Trophoblast cell (in vitro differentiated cells and primary cell): Measurements from ENCODE around the gene SNED1.
A peak's percentile ranks its signal among the peaks of the same experiment; 100 is the strongest.

Experiments
- DNase-seq, 2 donors: peaks; one replicate each; pipeline ENCODE4 v3.0.0-alpha.2; 2016
- H2AFZ ChIP-seq: 2 replicates; pipeline ENCODE4 v1.6.1; 2013; ENCODE audit warnings: low read length, moderate library complexity, mild to moderate bottlenecking; ENCODE audit not compliant: insufficient read depth, poor library complexity
- H2AK5ac ChIP-seq: 2 replicates; pipeline ENCODE4 v1.6.1; 2013; ENCODE audit warnings: mild to moderate bottlenecking, low read length
- H2BK120ac ChIP-seq: 2 replicates; pipeline ENCODE4 v1.6.1; 2013; ENCODE audit warnings: low read length, mild to moderate bottlenecking, moderate library complexity; ENCODE audit not compliant: insufficient read depth, poor library complexity
- H2BK12ac ChIP-seq: 2 replicates; pipeline ENCODE4 v1.6.1; 2013; ENCODE audit warnings: mild to moderate bottlenecking, low read length, moderate library complexity
- H2BK5ac ChIP-seq: 2 replicates; pipeline ENCODE4 v1.6.1; 2013; ENCODE audit warnings: low read length, low read depth, moderate library complexity, mild to moderate bottlenecking; ENCODE audit not compliant: poor library complexity
- H3K14ac ChIP-seq: 2 replicates; pipeline ENCODE4 v1.6.1; 2013; ENCODE audit warnings: mild to moderate bottlenecking, low read length
- H3K18ac ChIP-seq: 2 replicates; pipeline ENCODE4 v1.6.1; 2013; ENCODE audit warnings: mild to moderate bottlenecking, low read length
- H3K23ac ChIP-seq: 2 replicates; pipeline ENCODE4 v1.6.1; 2013; ENCODE audit warnings: low read length
- H3K27ac ChIP-seq: 2 replicates; pipeline ENCODE4 v1.5.1; 2013; ENCODE audit warnings: low read depth, mild to moderate bottlenecking, inconsistent platforms, low read length, moderate library complexity
- H3K27me3 ChIP-seq: 2 replicates; pipeline ENCODE4 v1.6.1; 2013; ENCODE audit warnings: inconsistent platforms, mild to moderate bottlenecking, low read length, moderate library complexity; ENCODE audit not compliant: insufficient read depth
- H3K36me3 ChIP-seq, 2 experiments: 1 replicate in 1 of 2; 2 replicates in 1 of 2; pipeline ENCODE4 v1.6.1; 2013; ENCODE audit warnings: low read length in 2 of 2, mild to moderate bottlenecking in 2 of 2, moderate library complexity in 1 of 2; ENCODE audit not compliant: insufficient read depth in 2 of 2, control insufficient read depth in 1 of 2
- H3K4ac ChIP-seq: 2 replicates; pipeline ENCODE4 v1.6.1; 2013; ENCODE audit warnings: low read depth, mild to moderate bottlenecking, low read length, moderate library complexity
- H3K4me1 ChIP-seq, 2 experiments: 1 replicate in 1 of 2; 2 replicates in 1 of 2; pipeline ENCODE4 v1.6.1; 2013; ENCODE audit warnings: low read length in 2 of 2, mild to moderate bottlenecking in 2 of 2, moderate library complexity in 1 of 2; ENCODE audit not compliant: insufficient read depth in 2 of 2, control insufficient read depth in 1 of 2
- H3K4me2 ChIP-seq: 2 replicates; pipeline ENCODE4 v1.6.1; 2013; ENCODE audit warnings: inconsistent platforms, mild to moderate bottlenecking, low read length, moderate library complexity
- H3K4me3 ChIP-seq: 2 replicates; pipeline ENCODE4 v1.5.1; 2013; ENCODE audit warnings: mild to moderate bottlenecking, low read depth, low read length, inconsistent platforms
- H3K79me1 ChIP-seq: one replicate; pipeline ENCODE4 v1.6.1; 2013; ENCODE audit warnings: low read length
- H3K79me2 ChIP-seq: 2 replicates; pipeline ENCODE4 v1.6.1; 2013; ENCODE audit warnings: low read length, mild to moderate bottlenecking; ENCODE audit not compliant: control insufficient read depth, insufficient read depth, poor library complexity
- H3K9ac ChIP-seq: 2 replicates; pipeline ENCODE4 v1.6.1; 2013; ENCODE audit warnings: mild to moderate bottlenecking, low read length
- H3K9me3 ChIP-seq: 2 replicates; pipeline ENCODE4 v1.6.1; 2013; ENCODE audit warnings: low read depth, mild to moderate bottlenecking, control low read depth, inconsistent platforms, low read length; ENCODE audit not compliant: insufficient read depth
- H4K12ac ChIP-seq: 2 replicates; pipeline ENCODE4 v1.6.1; 2013; ENCODE audit warnings: low read depth, mild to moderate bottlenecking, low read length, moderate library complexity
- H4K8ac ChIP-seq: 2 replicates; pipeline ENCODE4 v1.6.1; 2013; ENCODE audit warnings: low read depth, mild to moderate bottlenecking, low read length, moderate library complexity
- H4K91ac ChIP-seq: one replicate; pipeline ENCODE4 v1.6.1; 2013; ENCODE audit warnings: low read depth, mild to moderate bottlenecking, low read length, moderate library complexity
- WGBS: extraction: QIAGEN DNeasy Blood & Tissue Kit; methylation state at CpG from one replicate; pipeline ENCODE4 v1.1.7; 2013; ENCODE audit warnings: missing lambda C conversion rate; ENCODE audit not compliant: insufficient read length, insufficient coverage; ENCODE audit errors: extremely low coverage; 5-methylcytosine and 5-hydroxymethylcytosine counted together

The SNED1 gene

GRCh38 chr2:240960971-240961876, 37.2 kb upstream of the SNED1 start:
- Histone ChIP-seq H4K8ac (no peak overlapping the region), H3K79me2 (no peaks in the 10 kb centered on the region), H3K79me1 (no peaks in the 10 kb centered on the region), H2AK5ac (no peak overlapping the region), H2BK120ac (no peak overlapping the region), H3K4me2 (no peak overlapping the region), H3K27ac (no peak overlapping the region), H3K4me1 (no peaks in the 10 kb centered on the region), H3K9me3 (peaks cover 7% of the 10 kb centered on the region), H3K27me3 (no peaks in the 10 kb centered on the region), H2AFZ (no peak overlapping the region), H3K14ac (no peak overlapping the region), H3K4ac (no peak overlapping the region), H3K23ac (peak overlapping the region; percentile 13), H4K12ac (no peak overlapping the region), H3K36me3 (no peaks in the 10 kb centered on the region), H2BK12ac (no peak overlapping the region), H3K9ac (no peak overlapping the region), H4K91ac (no peak overlapping the region), H3K18ac (no peak overlapping the region), H2BK5ac (no peak overlapping the region), H3K4me3 (peak overlapping the region; percentile 48)
- no CpG with 5 or more reads among the region's 27 CpGs for WGBS
- no peak for DNase-seq

GRCh38 chr2:240961910-240962299, 36.5 kb upstream of the SNED1 start:
- Histone ChIP-seq H3K79me2 (no peaks in the 10 kb centered on the region), H3K27ac (no peak overlapping the region), H4K8ac (no peak overlapping the region), H3K9ac (no peak overlapping the region), H2BK12ac (no peak overlapping the region), H3K18ac (no peak overlapping the region), H4K12ac (no peak overlapping the region), H3K4ac (no peak overlapping the region), H3K36me3 (no peaks in the 10 kb centered on the region), H3K4me2 (no peak overlapping the region), H2BK120ac (no peak overlapping the region), H2BK5ac (no peak overlapping the region), H3K79me1 (no peaks in the 10 kb centered on the region), H4K91ac (no peak overlapping the region), H3K23ac (no peak overlapping the region), H3K9me3 (peaks cover 7% of the 10 kb centered on the region), H3K27me3 (no peaks in the 10 kb centered on the region), H3K4me3 (no peak overlapping the region), H3K4me1 (no peaks in the 10 kb centered on the region), H2AFZ (no peak overlapping the region), H2AK5ac (no peak overlapping the region), H3K14ac (no peak overlapping the region)
- WGBS: no CpG with 5 or more reads among the region's 12 CpGs
- DNase-seq: no peak

DNA sequence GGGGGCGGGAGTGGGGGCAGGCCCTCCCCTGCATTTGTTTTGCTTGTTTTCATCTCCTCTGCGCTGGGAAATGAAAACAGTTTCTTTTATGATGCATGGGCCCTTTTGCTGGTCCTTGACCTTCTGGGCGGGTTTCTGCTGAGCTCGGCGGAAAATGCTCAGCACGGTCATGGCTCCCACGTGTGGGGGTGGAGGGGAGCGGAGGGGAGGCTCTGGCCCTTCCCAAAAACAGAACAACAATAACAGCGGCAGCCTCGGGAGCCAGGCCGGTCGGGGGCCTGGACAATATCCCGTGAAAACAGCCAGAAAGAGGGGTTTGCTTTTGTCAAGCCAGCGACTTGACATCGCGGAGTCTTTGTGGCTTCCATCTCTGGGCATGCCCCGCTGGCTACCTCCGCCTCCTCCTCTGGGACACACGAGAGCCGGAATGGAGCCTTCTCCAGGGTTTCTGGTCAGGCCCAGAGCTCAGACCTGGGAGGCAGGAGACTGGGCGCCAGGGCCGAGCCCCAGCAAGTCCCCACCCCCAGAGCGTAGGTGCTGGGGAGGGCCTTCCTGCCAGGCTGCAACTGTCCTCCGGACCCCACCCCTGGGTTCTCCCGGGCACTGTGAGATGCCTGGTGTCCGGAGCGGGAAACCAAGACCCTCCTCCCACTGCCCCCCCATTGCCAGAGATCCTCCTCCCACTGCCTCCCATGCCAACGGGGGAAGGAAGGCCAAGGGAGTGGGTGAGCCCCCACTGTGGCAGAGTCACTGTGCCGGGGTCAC, 35.9 kb upstream of the SNED1 start:
- H3K9ac ChIP-seq: no peak overlapping the region
- no peak overlapping the region for H3K18ac ChIP-seq
- no peak overlapping the region for H2BK12ac ChIP-seq
- H3K27me3 ChIP-seq: no peaks in the 10 kb centered on the region
- H3K23ac ChIP-seq: no peak overlapping the region
- H3K36me3 ChIP-seq: no peaks in the 10 kb centered on the region
- no peaks in the 10 kb centered on the region for H3K79me1 ChIP-seq
- H3K4me3 ChIP-seq: no peak overlapping the region
- no peak overlapping the region for H2BK5ac ChIP-seq
- H3K79me2 ChIP-seq: no peaks in the 10 kb centered on the region
- no peak overlapping the region for H3K27ac ChIP-seq
- H3K9me3 ChIP-seq: peaks cover 7% of the 10 kb centered on the region
- no peak overlapping the region for H2AFZ ChIP-seq
- H3K4me2 ChIP-seq: no peak overlapping the region
- no peak overlapping the region for H2AK5ac ChIP-seq
- no CpG with 5 or more reads among the region's 29 CpGs for WGBS
- no peak overlapping the region for H2BK120ac ChIP-seq
- no peak overlapping the region for H3K14ac ChIP-seq
- H4K12ac ChIP-seq: no peak overlapping the region
- H4K91ac ChIP-seq: no peak overlapping the region
- H3K4me1 ChIP-seq: no peaks in the 10 kb centered on the region
- no peak for DNase-seq
- H4K8ac ChIP-seq: no peak overlapping the region
- H3K4ac ChIP-seq: no peak overlapping the region

- no peak overlapping the region for H3K4me2 ChIP-seq
- H4K91ac ChIP-seq: no peak overlapping the region
- H2BK5ac ChIP-seq: no peak overlapping the region
- H3K9me3 ChIP-seq: peaks cover 7% of the 10 kb centered on the region
- H3K79me2 ChIP-seq: no peaks in the 10 kb centered on the region
- no peak overlapping the region for H2AFZ ChIP-seq
- no CpG with 5 or more reads among the region's 33 CpGs for WGBS
- no peak overlapping the region for H3K18ac ChIP-seq
- no peak overlapping the region for H3K23ac ChIP-seq
- no peak overlapping the region for H3K27ac ChIP-seq
- H3K4ac ChIP-seq: no peak overlapping the region
- no peaks in the 10 kb centered on the region for H3K27me3 ChIP-seq
- H3K14ac ChIP-seq: no peak overlapping the region
- no peak overlapping the region for H2AK5ac ChIP-seq
- H2BK12ac ChIP-seq: no peak overlapping the region
- H2BK120ac ChIP-seq: no peak overlapping the region
- no peaks in the 10 kb centered on the region for H3K79me1 ChIP-seq
- H4K8ac ChIP-seq: no peak overlapping the region
- no peak overlapping the region for H3K4me3 ChIP-seq
- DNase-seq: no peak
- H4K12ac ChIP-seq: no peak overlapping the region
- no peaks in the 10 kb centered on the region for H3K36me3 ChIP-seq
- no peak overlapping the region for H3K9ac ChIP-seq
- H3K4me1 ChIP-seq: no peaks in the 10 kb centered on the region
Measured at GRCh38 chr2:240963065-240963867, 35.2 kb upstream of the SNED1 start.
